Measurements from ENCODE around the gene MLXIP. TPM values are rescaled to one million over a fixed set of nuclear protein-coding genes. Genes with fewer than 3 reads are reported as not detected.

Gene MLXIP
- total and polyA plus RNA-seq, 2 of the 4 experiments (the other 2 are of a cell fraction), result 2.7 to 10.8 TPM

- Histone ChIP-seq H3K27me3 (ENCODE audit: control insufficient read depth, insufficient read depth, low read length) (no peaks in the 10 kb centered on the region), H3K9me1 (ENCODE audit: insufficient read depth, low read length) (no peaks in the 10 kb centered on the region), H2AFZ (replicated peaks; ENCODE audit: low read length, poor library complexity) (no peak overlapping the region), H2AK5ac (ENCODE audit: low read depth, low read length) (no peak overlapping the region), H2BK120ac (ENCODE audit: low read depth, low read length) (no peak overlapping the region), H3K36me3 (ENCODE audit: control insufficient read depth, insufficient read depth, low read length) (peaks cover 44% of the 10 kb centered on the region), H2BK15ac (ENCODE audit: low read depth, low read length) (no peak overlapping the region), H3K4me1 (ENCODE audit: control insufficient read depth, insufficient read depth, low read length) (peaks cover 2% of the 10 kb centered on the region; the same call in 1 of the 2 replicates), H2BK20ac (ENCODE audit: low read depth, low read length) (no peak overlapping the region), H3K9ac (ENCODE audit: low read depth, low read length) (no peak overlapping the region), H4K91ac (ENCODE audit: insufficient read depth, low read depth, low read length) (no peak overlapping the region), H2BK5ac (ENCODE audit: low read depth, low read length, poor library complexity, severe bottlenecking) (no peak overlapping the region), H3K27ac (ENCODE audit: insufficient read depth, low read length) (no peak overlapping the region), H2AK9ac (replicated peaks; ENCODE audit: low read depth, low read length, poor library complexity) (no peak overlapping the region), H4K8ac (ENCODE audit: low read depth in 2 of 2, low read length in 2 of 2) (no peak overlapping the region), H3K4ac (ENCODE audit: low read depth, low read length) (no peak overlapping the region), H3K18ac (ENCODE audit: low read depth, low read length) (no peak overlapping the region), H3K4me2 (ENCODE audit: low read depth, low read length) (no peak overlapping the region), H3K23ac (ENCODE audit: low read depth, low read length) (no peak overlapping the region), H3K9me3 (ENCODE audit: control insufficient read depth, insufficient read depth, low read length) (no peaks in the 10 kb centered on the region), H3K56ac (ENCODE audit: extremely low read depth, insufficient read depth, low read length) (no peak overlapping the region), H3K79me1 (ENCODE audit: low read depth in 1 of 2, low read length in 2 of 2) (peaks cover 6 to 28% of the 10 kb centered on the region in 2 experiments), H4K5ac (ENCODE audit: low read depth, low read length) (no peak overlapping the region), H3K4me3 (ENCODE audit: insufficient read depth, low read depth, low read length) (no peak overlapping the region), H3K14ac (replicated peaks; ENCODE audit: low read depth, low read length) (no peak overlapping the region), H4K20me1 (ENCODE audit: insufficient read depth, low read length) (peaks cover 27% of the 10 kb centered on the region)
- 94% methylated on average over 2 of the region's 5 CpGs; no CpG with 5 or more reads in 1 of the 2 experiments for WGBS, 2 experiments (ENCODE audit: extremely low coverage in 2 of 2, insufficient read length in 1 of 2)
- intact Hi-C loops (cut with micrococcal nuclease) (no loop called here), in situ Hi-C loops (cut with MboI; ENCODE audit: low sequenced_read_pairs) (no loop called here), dilution Hi-C loops (cut with HindIII; ENCODE audit: low sequenced_read_pairs, unreplicated experiment) (no loop called here)
- CTCF ChIA-PET, result interaction anchor here (0.6 to 0.7 kb wide), 2 partner anchors 16 to 1408 kb away, joined by 3 to 4 read pairs; no protein-coding TSS in a partner anchor
- POLR2A ChIA-PET (ENCODE audit: unreplicated experiment), result no interaction called here
- no peak for DNase-seq
- TF ChIP-seq MXI1 (IDR thresholded peaks at IDR 0.05; ENCODE audit: borderline replicate concordance, low read depth, low read length) (no peak), RAD21 (IDR thresholded peaks at IDR 0.05; ENCODE audit: low read length) (no peak), CHD1 (IDR thresholded peaks at IDR 0.05; ENCODE audit: low read depth, low read length) (no peak), BHLHE40 (IDR thresholded peaks at IDR 0.05; ENCODE audit: low read depth, low read length) (no peak), RFX5 (IDR thresholded peaks at IDR 0.05; ENCODE audit: low read depth, low read length) (no peak), FOS (IDR thresholded peaks at IDR 0.05; ENCODE audit: low read depth, low read length) (no peak), POLR2A (IDR thresholded peaks at IDR 0.05; ENCODE audit: low read depth, low read length) (no peak), NFE2L2 (IDR thresholded peaks at IDR 0.05; ENCODE audit: low read depth, low read length) (no peak), MAFK (IDR thresholded peaks at IDR 0.05; ENCODE audit: low read depth, low read length) (no peak), USF2 (IDR thresholded peaks at IDR 0.05; ENCODE audit: low read depth, low read length) (no peak), MAZ (IDR thresholded peaks at IDR 0.05; ENCODE audit: borderline replicate concordance, low read depth, low read length) (no peak), CEBPB (IDR thresholded peaks at IDR 0.05; ENCODE audit: low read depth, low read length) (no peak), ELK1 (IDR thresholded peaks at IDR 0.05; ENCODE audit: borderline replicate concordance, low read depth, low read length) (no peak), RCOR1 (IDR thresholded peaks at IDR 0.05; ENCODE audit: insufficient replicate concordance, low read length) (no peak), SMC3 (IDR thresholded peaks at IDR 0.05; ENCODE audit: low read depth, low read length) (no peak)
- no TSS peak for BruUV-seq (replicated peaks)
- ATAC-seq (ENCODE audit: low read depth), result no peak
Measured at GRCh38 chr12:122128481-122128880, 49.9 kb downstream of the MLXIP start.

Measured in IMR-90 (cell line).